HG03175 (cell line): ENCODE measurements around the gene AMH.
A peak's percentile ranks its signal among the peaks of the same experiment; 100 is the strongest.
"Not testable (repeated sequence)": the region's sequence is repeated elsewhere in the genome, so short reads cannot be mapped to it uniquely, and the experiment has no call there.

Experiments used
- ATAC-seq: cut with Tn5 transposase; IDR thresholded peaks from one replicate; pipeline ENCODE4 v1.9.1; 2021; ENCODE audit warnings: mild to moderate bottlenecking, moderate library complexity; ENCODE audit not compliant: unreplicated experiment

Gene AMH

GRCh38 chr19:2268480-2268830 lies 19.3 kb downstream of the AMH start:
- no peak for ATAC-seq

- no peak for ATAC-seq
These were observed 19.7 kb downstream of the AMH start for GRCh38 chr19:2268861-2269243.

- ATAC-seq, result peak; percentile 67
These were observed 20.4 kb downstream of the AMH start for GRCh38 chr19:2269244-2270156.

- ATAC-seq, result no peak
These were observed 21.0 kb downstream of the AMH start for GRCh38 chr19:2270157-2270422.

- ATAC-seq, result no peak
These were observed 21.5 kb downstream of the AMH start for GRCh38 chr19:2270423-2271233.

GRCh38 chr19:2271234-2272103 lies 22.3 kb downstream of the AMH start:
- no peak for ATAC-seq

GRCh38 chr19:2273356-2274184 lies 24.4 kb downstream of the AMH start:
- no peak for ATAC-seq

GRCh38 chr19:2274185-2274711 lies 25.1 kb downstream of the AMH start:
- ATAC-seq, result no peak

GRCh38 chr19:2274931-2275535 lies 25.9 kb downstream of the AMH start:
- ATAC-seq, result no peak

- ATAC-seq, result no peak
These were observed 26.7 kb downstream of the AMH start for GRCh38 chr19:2275588-2276428.

GRCh38 chr19:2276429-2276986 lies 27.4 kb downstream of the AMH start:
- no peak for ATAC-seq

- ATAC-seq, result no peak
These were observed 28.0 kb downstream of the AMH start for GRCh38 chr19:2277138-2277537.

- no peak for ATAC-seq
These were observed 29.5 kb downstream of the AMH start for GRCh38 chr19:2278459-2279158.

- no peak for ATAC-seq
These were observed 31.6 kb downstream of the AMH start for GRCh38 chr19:2280633-2281264.

GRCh38 chr19:2281265-2282061 lies 32.3 kb downstream of the AMH start:
- ATAC-seq, result not testable (repeated sequence)

- no peak for ATAC-seq
These were observed 33.1 kb downstream of the AMH start, which contains the start of gene PEAK3 for GRCh38 chr19:2282062-2282861. Gene PEAK3 (minus strand): TSS chr19:2282175. CDS start chr19:2280931, 1,244 bp downstream.
